IMR-90 (cell line): Measurements from ENCODE around the gene SNAP91.

ENCODE experiments used
- CTCF ChIP-seq: conservative IDR thresholded peaks from 2 replicates; pipeline ENCODE4 v1.5.1; 2012; ENCODE audit warnings: mild to moderate bottlenecking, low read depth, low read length, improper control_type of control experiment
- POLR2A ChIP-seq: IDR thresholded peaks from 2 replicates; pipeline ENCODE4 v1.6.1; 2012; ENCODE audit warnings: mild to moderate bottlenecking, low read depth, low read length
- RCOR1 ChIP-seq: IDR thresholded peaks from 2 replicates; pipeline ENCODE4 v1.6.1; 2012; ENCODE audit warnings: mild to moderate bottlenecking, low read length, improper control_type of control experiment; ENCODE audit not compliant: insufficient replicate concordance

GRCh38 chr6:83613378-83613777 is 95.5 kb downstream of the SNAP91 start:
- TF ChIP-seq CTCF: no peak
- TF ChIP-seq POLR2A: no peak
- no peak for TF ChIP-seq RCOR1
